ENCODE measurements around the gene FTSJ3. TPM values are rescaled to one million over a fixed set of nuclear protein-coding genes. Genes with fewer than 3 reads are reported as not detected.

The FTSJ3 gene
- total RNA-seq, 1 experiment from 2014 or later, result 36.7 TPM

GRCh38 chr17:63827801-63828221 lies 348 bp upstream of the FTSJ3 start:
- CTCF ChIA-PET, result interaction anchor here (0.6 to 2.0 kb wide), 9 partner anchors 9 to 287 kb away, joined by 3 to 8 read pairs (median 3); no protein-coding TSS in a partner anchor
- no peak for TF ChIP-seq CTCF (IDR thresholded peaks at IDR 0.05; ENCODE audit: unreplicated experiment)
- Mint-ChIP-seq H3K4me1 (ENCODE audit: insufficient read depth, unreplicated experiment) (peaks cover 27% of the 10 kb centered on the region), H3K27me3 (ENCODE audit: insufficient read depth, unreplicated experiment) (no peaks in the 10 kb centered on the region), H3K9me3 (ENCODE audit: unreplicated experiment) (no peaks in the 10 kb centered on the region), H3K27ac (ENCODE audit: low read depth, unreplicated experiment) (peak overlapping the region; percentile 100), H3K4me3 (ENCODE audit: unreplicated experiment) (peak overlapping the region; percentile 100), H3K36me3 (ENCODE audit: insufficient read depth, unreplicated experiment) (peaks cover 72% of the 10 kb centered on the region)
- no peak for DNase-seq (ENCODE audit: unreplicated experiment)
- POLR2A ChIA-PET, result interaction anchor here (0.5 to 8.7 kb wide), 15 partner anchors 13 to 318 kb away, joined by 3 to 187 read pairs (median 4); partner anchors contain the start of genes CCDC47, DCAF7, DDX42 and MAP3K3
- BruUV-seq (replicated peaks), result no TSS peak
- intact Hi-C loops (cut with micrococcal nuclease), result loop anchor here (2.0 kb wide), 1 partner anchor 53 kb away; the partner anchor contains the start of gene DDX42

- ChIA-PET CTCF (interaction anchor here (0.7 to 2.9 kb wide), 3 partner anchors 8 to 47 kb away, joined by 4 to 9 read pairs (median 4); no protein-coding TSS in a partner anchor), POLR2A (interaction anchor here (0.7 to 8.7 kb wide), 19 partner anchors 9 to 681 kb away, joined by 3 to 187 read pairs (median 4); partner anchors contain the start of genes CCDC47, CEP95, DDX42 and MAP3K3)
- Mint-ChIP-seq H3K9me3 (ENCODE audit: unreplicated experiment) (no peaks in the 10 kb centered on the region), H3K4me1 (ENCODE audit: insufficient read depth, unreplicated experiment) (peaks cover 27% of the 10 kb centered on the region), H3K4me3 (ENCODE audit: unreplicated experiment) (peak overlapping the region; percentile 100), H3K27ac (ENCODE audit: low read depth, unreplicated experiment) (peak overlapping the region; percentile 100), H3K36me3 (ENCODE audit: insufficient read depth, unreplicated experiment) (peaks cover 82% of the 10 kb centered on the region), H3K27me3 (ENCODE audit: insufficient read depth, unreplicated experiment) (no peaks in the 10 kb centered on the region)
- TSS peak; percentile 46 for BruUV-seq (replicated peaks)
- intact Hi-C loops (cut with micrococcal nuclease), result loop anchor here (2.0 kb wide), 1 partner anchor 52 kb away; the partner anchor contains the start of gene DDX42
- no peak for DNase-seq (ENCODE audit: unreplicated experiment)
- TF ChIP-seq CTCF (IDR thresholded peaks at IDR 0.05; ENCODE audit: unreplicated experiment), result no peak
These were observed 928 bp downstream of the FTSJ3 start for GRCh38 chr17:63826468-63827001.

GRCh38 chr17:63824362-63824761 lies 3.1 kb downstream of the FTSJ3 start:
- Mint-ChIP-seq H3K27me3 (ENCODE audit: insufficient read depth, unreplicated experiment) (no peaks in the 10 kb centered on the region), H3K36me3 (ENCODE audit: insufficient read depth, unreplicated experiment) (peaks cover 87% of the 10 kb centered on the region), H3K4me1 (ENCODE audit: insufficient read depth, unreplicated experiment) (peaks cover 22% of the 10 kb centered on the region), H3K4me3 (ENCODE audit: unreplicated experiment) (no peak overlapping the region), H3K27ac (ENCODE audit: low read depth, unreplicated experiment) (no peak overlapping the region), H3K9me3 (ENCODE audit: unreplicated experiment) (no peaks in the 10 kb centered on the region)
- no peak for DNase-seq (ENCODE audit: unreplicated experiment)
- POLR2A ChIA-PET, result interaction anchor here (2.2 to 8.7 kb wide), 2 partner anchors 17 to 82 kb away, joined by 6 to 187 read pairs; partner anchors contain the start of genes SMARCD2 and STRADA
- no peak for TF ChIP-seq CTCF (IDR thresholded peaks at IDR 0.05; ENCODE audit: unreplicated experiment)
- CTCF ChIA-PET, result interaction anchor here (0.7 to 2.9 kb wide), 3 partner anchors 9 to 398 kb away, joined by 3 to 9 read pairs (median 3); no protein-coding TSS in a partner anchor
- no TSS peak for BruUV-seq (replicated peaks)
- intact Hi-C loops (cut with micrococcal nuclease), result no loop called here

- peaks cover 19% of the 10 kb centered on the region for H3K4me1 Mint-ChIP-seq (ENCODE audit: insufficient read depth, unreplicated experiment)
- TF ChIP-seq CTCF (IDR thresholded peaks at IDR 0.05; ENCODE audit: unreplicated experiment), result no peak
- H3K9me3 Mint-ChIP-seq (ENCODE audit: unreplicated experiment), result no peaks in the 10 kb centered on the region
- peaks cover 89% of the 10 kb centered on the region for H3K36me3 Mint-ChIP-seq (ENCODE audit: insufficient read depth, unreplicated experiment)
- intact Hi-C loops (cut with micrococcal nuclease), result no loop called here
- H3K27me3 Mint-ChIP-seq (ENCODE audit: insufficient read depth, unreplicated experiment), result no peaks in the 10 kb centered on the region
- no peak for DNase-seq (ENCODE audit: unreplicated experiment)
- POLR2A ChIA-PET, result interaction anchor here (0.7 to 8.7 kb wide), 3 partner anchors 14 to 81 kb away, joined by 3 to 187 read pairs (median 6); partner anchors contain the start of genes SMARCD2 and STRADA
- no peak overlapping the region for H3K4me3 Mint-ChIP-seq (ENCODE audit: unreplicated experiment)
- no peak overlapping the region for H3K27ac Mint-ChIP-seq (ENCODE audit: low read depth, unreplicated experiment)
- CTCF ChIA-PET, result interaction anchor here (0.7 to 2.9 kb wide), 4 partner anchors 9 to 397 kb away, joined by 3 to 9 read pairs (median 3); no protein-coding TSS in a partner anchor
- no TSS peak for BruUV-seq (replicated peaks)
These were observed 3.7 kb downstream of the FTSJ3 start for GRCh38 chr17:63823659-63824331.
